Measurements from ENCODE around the gene ZNF423. TPM values are rescaled to one million over a fixed set of nuclear protein-coding genes. Genes with fewer than 3 reads are reported as not detected.

ZNF423 gene
- total RNA-seq, 1 experiment from 2014 or later = 11.1 TPM

DNA sequence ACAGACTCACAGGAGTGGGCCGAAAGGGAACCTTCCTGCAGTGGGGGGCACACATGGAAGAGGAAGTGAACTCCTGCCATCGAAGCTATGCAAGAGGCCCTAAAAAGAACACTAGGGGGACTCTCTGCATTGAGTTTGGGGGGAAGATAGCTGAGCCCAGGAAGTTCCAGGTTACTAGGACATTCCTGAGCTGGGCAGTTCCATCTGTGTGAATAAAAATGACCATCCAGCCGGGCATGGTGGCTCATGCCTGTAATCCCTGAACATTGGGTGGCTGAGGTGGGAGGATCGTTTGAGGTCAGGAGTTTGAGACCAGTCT lies 211.8 kb downstream of the ZNF423 start:
- no peak overlapping the region for H3K27ac ChIP-seq (ENCODE audit: low read depth, low read length, poor library complexity, severe bottlenecking)
- DNase-seq (ENCODE audit: low spot score) = peak; percentile 60
- H3K36me3 ChIP-seq (ENCODE audit: insufficient read depth, low read length, poor library complexity, severe bottlenecking) = no peaks in the 10 kb centered on the region
- peaks cover 8% of the 10 kb centered on the region for H3K4me1 ChIP-seq (ENCODE audit: insufficient read depth, low read length, poor library complexity, severe bottlenecking)
- no TSS peak for BruUV-seq (replicated peaks)
- POLR2A ChIA-PET (ENCODE audit: low non-redundant PET) = no interaction called here
- H3K9me3 ChIP-seq (ENCODE audit: low read depth, low read length, poor library complexity, severe bottlenecking) = peaks cover 19% of the 10 kb centered on the region
- CTCF ChIA-PET = interaction anchor here (1.0 to 1.5 kb wide), 3 partner anchors 214 to 277 kb away, joined by 5 to 7 read pairs (median 6); no protein-coding TSS in a partner anchor
- no peak overlapping the region for H3K4me3 ChIP-seq (ENCODE audit: low read depth, low read length, poor library complexity, severe bottlenecking)
- H3K27me3 ChIP-seq (replicated peaks; ENCODE audit: insufficient read depth, low read depth, low read length, poor library complexity) = no peaks in the 10 kb centered on the region
- no peak for TF ChIP-seq EZH2 (IDR thresholded peaks at IDR 0.05; ENCODE audit: borderline replicate concordance, low read depth, low read length, poor library complexity, severe bottlenecking)
- TF ChIP-seq, protein P1, sequence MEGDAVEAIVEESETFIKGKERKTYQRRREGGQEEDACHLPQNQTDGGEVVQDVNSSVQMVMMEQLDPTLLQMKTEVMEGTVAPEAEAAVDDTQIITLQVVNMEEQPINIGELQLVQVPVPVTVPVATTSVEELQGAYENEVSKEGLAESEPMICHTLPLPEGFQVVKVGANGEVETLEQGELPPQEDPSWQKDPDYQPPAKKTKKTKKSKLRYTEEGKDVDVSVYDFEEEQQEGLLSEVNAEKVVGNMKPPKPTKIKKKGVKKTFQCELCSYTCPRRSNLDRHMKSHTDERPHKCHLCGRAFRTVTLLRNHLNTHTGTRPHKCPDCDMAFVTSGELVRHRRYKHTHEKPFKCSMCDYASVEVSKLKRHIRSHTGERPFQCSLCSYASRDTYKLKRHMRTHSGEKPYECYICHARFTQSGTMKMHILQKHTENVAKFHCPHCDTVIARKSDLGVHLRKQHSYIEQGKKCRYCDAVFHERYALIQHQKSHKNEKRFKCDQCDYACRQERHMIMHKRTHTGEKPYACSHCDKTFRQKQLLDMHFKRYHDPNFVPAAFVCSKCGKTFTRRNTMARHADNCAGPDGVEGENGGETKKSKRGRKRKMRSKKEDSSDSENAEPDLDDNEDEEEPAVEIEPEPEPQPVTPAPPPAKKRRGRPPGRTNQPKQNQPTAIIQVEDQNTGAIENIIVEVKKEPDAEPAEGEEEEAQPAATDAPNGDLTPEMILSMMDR (conservative IDR thresholded peaks at IDR 0.05; ENCODE audit: low read depth, low read length) = peak; percentile 56
- intact Hi-C loops (cut with micrococcal nuclease; ENCODE audit: unreplicated experiment) = loop anchor here (5.0 to 10.0 kb wide), 2 partner anchors 111 to 278 kb away; no protein-coding TSS in a partner anchor

DNA sequence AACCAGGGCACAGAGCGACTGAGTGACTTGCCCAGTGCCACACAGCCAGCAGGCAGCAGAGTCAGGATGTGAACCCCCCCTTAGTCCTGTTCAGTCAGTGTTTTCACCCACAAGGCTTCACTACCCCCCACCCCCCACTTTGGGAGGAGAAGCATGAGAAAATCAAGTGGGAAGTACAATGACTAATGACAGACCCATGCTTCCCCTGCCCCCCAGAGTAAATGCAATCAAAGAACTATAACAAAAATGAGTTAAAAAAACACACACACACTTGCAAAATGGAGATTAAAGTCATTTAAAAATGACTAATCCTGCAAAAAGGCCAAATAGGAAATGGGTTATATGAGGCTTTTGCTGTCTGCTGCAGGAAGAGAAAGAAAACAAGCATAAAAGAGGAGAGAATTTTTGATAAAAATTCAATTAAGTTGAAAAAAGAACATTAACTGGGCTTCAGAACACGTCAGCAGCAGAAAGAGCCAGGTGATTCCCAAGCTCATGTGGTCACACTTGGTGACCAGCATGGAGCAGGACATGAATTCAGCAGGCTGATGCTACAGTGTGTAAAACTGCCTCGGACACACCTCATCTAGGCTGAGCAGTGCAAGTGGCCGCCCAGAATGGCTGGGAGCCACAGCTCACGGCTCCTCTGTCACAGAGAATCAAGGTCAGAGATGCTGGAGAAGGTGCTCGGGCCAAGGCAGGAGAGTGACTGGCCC lies 212.3 kb downstream of the ZNF423 start:
- BruUV-seq (replicated peaks) = no TSS peak
- no peaks in the 10 kb centered on the region for H3K36me3 ChIP-seq (ENCODE audit: insufficient read depth, low read length, poor library complexity, severe bottlenecking)
- ChIA-PET POLR2A (ENCODE audit: low non-redundant PET) (no interaction called here), CTCF (interaction anchor here (1.0 to 1.5 kb wide), 3 partner anchors 214 to 278 kb away, joined by 5 to 7 read pairs (median 6); no protein-coding TSS in a partner anchor)
- H3K27me3 ChIP-seq (replicated peaks; ENCODE audit: insufficient read depth, low read depth, low read length, poor library complexity) = no peaks in the 10 kb centered on the region
- TF ChIP-seq EZH2 (IDR thresholded peaks at IDR 0.05; ENCODE audit: borderline replicate concordance, low read depth, low read length, poor library complexity, severe bottlenecking) = no peak
- TF ChIP-seq, protein P1 (conservative IDR thresholded peaks at IDR 0.05; ENCODE audit: low read depth, low read length) = no peak
- no peak overlapping the region for H3K27ac ChIP-seq (ENCODE audit: low read depth, low read length, poor library complexity, severe bottlenecking)
- peaks cover 8% of the 10 kb centered on the region for H3K4me1 ChIP-seq (ENCODE audit: insufficient read depth, low read length, poor library complexity, severe bottlenecking)
- no peak overlapping the region for H3K4me3 ChIP-seq (ENCODE audit: low read depth, low read length, poor library complexity, severe bottlenecking)
- H3K9me3 ChIP-seq (ENCODE audit: low read depth, low read length, poor library complexity, severe bottlenecking) = peaks cover 14% of the 10 kb centered on the region
- intact Hi-C loops (cut with micrococcal nuclease; ENCODE audit: unreplicated experiment) = loop anchor here (5.0 to 10.0 kb wide), 2 partner anchors 111 to 279 kb away; no protein-coding TSS in a partner anchor
- DNase-seq (ENCODE audit: low spot score) = peak; percentile 51

DNA sequence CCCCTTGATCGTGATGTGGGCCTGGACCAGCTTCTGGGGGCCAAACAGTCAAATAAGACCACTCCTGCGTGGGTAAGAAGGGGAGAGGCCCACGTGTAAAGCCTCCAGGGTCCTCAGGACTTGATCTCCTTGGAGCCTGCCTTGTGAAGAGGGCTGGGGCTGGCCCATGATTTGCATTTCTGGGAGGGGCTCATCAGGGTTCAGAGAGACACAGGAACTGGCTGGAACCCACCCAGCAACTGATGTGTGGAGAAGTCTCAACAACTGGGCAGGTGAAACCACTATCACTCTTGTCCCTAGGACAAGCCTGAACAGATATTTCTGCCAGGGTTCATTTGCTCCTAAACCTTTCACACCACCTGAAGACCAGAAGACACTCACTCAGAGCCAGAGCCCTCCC lies 214.7 kb downstream of the ZNF423 start:
- TF ChIP-seq, protein P1 (conservative IDR thresholded peaks at IDR 0.05; ENCODE audit: low read depth, low read length) = no peak
- no peak for TF ChIP-seq EZH2 (IDR thresholded peaks at IDR 0.05; ENCODE audit: borderline replicate concordance, low read depth, low read length, poor library complexity, severe bottlenecking)
- POLR2A ChIA-PET (ENCODE audit: low non-redundant PET) = no interaction called here
- BruUV-seq (replicated peaks) = no TSS peak

More for the DNA sequence above, 214.7 kb downstream of the ZNF423 start:
- no peak overlapping the region for H3K27ac ChIP-seq (ENCODE audit: low read depth, low read length, poor library complexity, severe bottlenecking)
- peaks cover 8% of the 10 kb centered on the region for H3K4me1 ChIP-seq (ENCODE audit: insufficient read depth, low read length, poor library complexity, severe bottlenecking)
- no peak overlapping the region for H3K4me3 ChIP-seq (ENCODE audit: low read depth, low read length, poor library complexity, severe bottlenecking)
- H3K9me3 ChIP-seq (ENCODE audit: low read depth, low read length, poor library complexity, severe bottlenecking) = no peaks in the 10 kb centered on the region
- H3K36me3 ChIP-seq (ENCODE audit: insufficient read depth, low read length, poor library complexity, severe bottlenecking) = no peaks in the 10 kb centered on the region
- H3K27me3 ChIP-seq (replicated peaks; ENCODE audit: insufficient read depth, low read depth, low read length, poor library complexity) = no peaks in the 10 kb centered on the region
- CTCF ChIA-PET = no interaction called here
- no peak for DNase-seq (ENCODE audit: low spot score)
- intact Hi-C loops (cut with micrococcal nuclease; ENCODE audit: unreplicated experiment) = loop anchor here (5.0 to 10.0 kb wide), 2 partner anchors 114 to 281 kb away; no protein-coding TSS in a partner anchor
